ENCODE results near the gene MARCO. TPM values are rescaled to one million over a fixed set of nuclear protein-coding genes. Genes with fewer than 3 reads are reported as not detected.
"Not testable (repeated sequence)": the region's sequence is repeated elsewhere in the genome, so short reads cannot be mapped to it uniquely, and the experiment has no call there.

MARCO gene
- polyA plus RNA-seq, 3 donors: 0.20 to 0.45 TPM; not detected in 1

- DNase-seq (ENCODE audit: extremely low read depth in 1 of 11, low read depth in 9 of 11, low spot score in 4 of 11): no peak
These were observed 77.5 kb downstream of the MARCO start for GRCh38 chr2:119019521-119019920.

DNA sequence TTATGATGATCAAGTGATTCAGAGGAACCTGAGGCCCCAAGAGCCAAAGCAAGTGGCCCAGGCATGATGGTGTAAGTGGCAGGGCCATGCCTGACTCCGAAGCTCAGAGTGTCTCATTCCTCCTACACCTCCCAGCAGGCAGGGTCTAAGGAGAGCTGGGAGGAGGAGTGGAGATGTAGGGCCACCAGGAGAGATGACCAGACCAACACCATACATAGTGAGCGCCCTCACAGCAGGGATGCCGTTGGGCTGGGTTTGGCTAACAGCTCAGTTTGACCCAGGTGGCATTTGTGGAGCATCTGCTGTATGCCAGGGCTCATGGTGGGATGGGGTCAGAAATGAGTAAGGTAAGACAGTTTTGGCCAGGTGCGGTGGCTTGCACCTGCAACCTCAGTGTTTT is 80.7 kb downstream of the MARCO start:
- DNase-seq (ENCODE audit: extremely low read depth in 1 of 11, low read depth in 9 of 11, low spot score in 4 of 11): no peak

DNA sequence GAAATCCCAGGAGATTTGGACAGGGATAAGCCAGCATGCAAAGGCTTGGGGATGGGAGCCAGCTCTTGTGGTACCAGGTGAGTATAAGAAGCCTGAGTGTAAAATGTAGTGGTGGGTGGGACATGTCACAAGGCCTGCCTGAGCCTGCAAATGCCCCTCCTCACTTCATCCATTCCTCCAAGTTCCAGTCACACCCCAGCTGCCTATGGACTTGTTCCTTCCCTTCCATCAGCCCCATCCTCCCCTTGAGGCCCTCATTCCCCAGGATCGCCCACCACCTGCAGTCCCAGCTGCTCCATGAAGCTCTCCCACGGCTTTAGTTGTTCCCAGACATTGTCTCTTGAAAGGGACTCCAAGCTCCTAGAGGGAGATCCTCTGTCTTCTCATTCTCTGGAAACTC is 81.5 kb downstream of the MARCO start:
- no peak for DNase-seq (ENCODE audit: extremely low read depth in 1 of 11, low read depth in 9 of 11, low spot score in 4 of 11)

DNA sequence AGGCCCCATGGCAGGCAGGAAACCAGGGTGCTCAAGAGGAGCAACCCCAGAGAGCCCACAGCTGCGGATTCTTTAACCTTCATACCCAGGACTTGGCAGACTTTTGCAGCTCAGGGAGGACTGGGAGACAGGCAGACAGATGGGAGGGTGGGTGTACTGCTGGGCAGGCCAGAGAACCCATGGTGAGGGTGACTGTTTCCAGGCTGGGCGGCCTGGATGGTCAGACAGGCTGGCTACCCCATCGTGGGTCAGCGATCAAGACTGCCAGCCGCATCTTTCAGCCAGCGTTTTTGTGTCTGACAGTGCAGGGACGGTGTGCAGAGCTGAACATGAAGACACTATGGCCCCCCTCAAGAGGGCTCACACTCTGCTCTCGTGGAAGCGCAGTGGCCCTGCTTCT is 82.2 kb downstream of the MARCO start:
- DNase-seq (ENCODE audit: extremely low read depth in 1 of 11, low read depth in 9 of 11, low spot score in 4 of 11): no peak

DNA sequence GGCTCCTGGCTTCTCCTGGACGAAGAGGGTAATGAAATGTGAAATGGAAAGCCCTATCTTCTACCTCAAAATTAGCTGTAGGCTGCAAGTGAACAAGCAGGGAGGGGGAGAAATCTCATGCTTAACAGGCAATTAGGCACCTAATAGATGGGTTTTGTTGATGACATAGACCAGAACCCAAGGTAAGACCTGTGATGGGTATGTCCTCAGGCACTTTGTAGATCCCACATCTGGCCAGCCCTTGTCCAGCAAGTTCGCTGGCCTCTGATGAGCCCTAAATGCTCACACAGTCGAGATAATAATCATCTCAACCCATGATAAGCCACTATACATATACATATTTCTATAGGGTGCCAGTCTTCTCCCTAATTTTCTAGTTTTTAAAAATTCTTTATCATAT is 82.6 kb downstream of the MARCO start:
- no peak for DNase-seq (ENCODE audit: extremely low read depth in 1 of 11, low read depth in 9 of 11, low spot score in 4 of 11)

DNA sequence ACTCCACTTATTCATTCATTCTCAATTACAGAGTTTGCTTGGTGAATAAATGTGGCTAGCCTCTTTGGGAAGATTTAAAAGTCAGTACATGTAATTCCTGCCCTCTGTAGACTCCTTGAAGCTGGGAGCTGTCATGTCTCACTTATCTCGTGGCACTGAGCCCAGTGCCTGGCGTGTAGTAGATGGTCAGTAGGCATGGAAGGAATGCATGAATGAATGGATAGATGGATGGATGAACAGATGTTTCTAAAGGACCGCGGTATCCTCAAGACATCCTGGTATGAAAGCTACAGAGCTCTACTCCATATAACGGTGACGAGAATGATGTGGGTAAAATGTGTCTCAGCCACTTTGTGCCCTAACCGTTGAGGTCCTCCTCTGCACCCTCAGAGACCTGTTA is 83.0 kb downstream of the MARCO start:
- DNase-seq (ENCODE audit: extremely low read depth in 1 of 11, low read depth in 9 of 11, low spot score in 4 of 11): no peak

DNA sequence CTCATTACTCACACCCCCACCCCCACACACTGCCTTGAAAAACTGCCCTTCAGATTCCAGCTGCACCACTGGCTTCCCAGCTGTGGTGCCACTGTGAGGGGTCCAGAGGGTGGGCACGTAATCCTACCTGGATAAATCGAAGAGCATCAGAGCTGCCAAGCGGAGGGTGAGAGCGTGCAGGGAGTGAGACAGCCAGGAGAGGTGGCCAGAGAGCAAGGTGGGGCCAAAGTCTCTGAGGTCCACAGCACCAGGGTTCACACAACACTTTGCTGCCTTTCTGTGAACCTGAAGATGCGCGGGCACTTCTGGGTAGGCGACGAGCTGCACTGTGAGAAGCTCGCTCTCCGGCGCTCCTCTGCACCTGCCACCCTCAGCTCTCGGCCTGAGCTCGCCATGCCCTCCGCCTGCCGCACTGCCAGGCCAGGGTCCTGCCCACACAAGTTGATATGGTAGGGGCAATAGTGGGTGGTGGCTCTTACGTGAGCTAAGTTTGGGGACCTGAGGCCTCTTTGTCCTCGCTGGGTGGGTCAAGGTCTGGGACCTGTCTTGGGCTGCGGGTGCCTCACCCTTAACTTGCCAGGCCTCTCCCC is 83.9 kb downstream of the MARCO start:
- DNase-seq (ENCODE audit: extremely low read depth in 1 of 11, low read depth in 9 of 11, low spot score in 4 of 11): no peak

DNA sequence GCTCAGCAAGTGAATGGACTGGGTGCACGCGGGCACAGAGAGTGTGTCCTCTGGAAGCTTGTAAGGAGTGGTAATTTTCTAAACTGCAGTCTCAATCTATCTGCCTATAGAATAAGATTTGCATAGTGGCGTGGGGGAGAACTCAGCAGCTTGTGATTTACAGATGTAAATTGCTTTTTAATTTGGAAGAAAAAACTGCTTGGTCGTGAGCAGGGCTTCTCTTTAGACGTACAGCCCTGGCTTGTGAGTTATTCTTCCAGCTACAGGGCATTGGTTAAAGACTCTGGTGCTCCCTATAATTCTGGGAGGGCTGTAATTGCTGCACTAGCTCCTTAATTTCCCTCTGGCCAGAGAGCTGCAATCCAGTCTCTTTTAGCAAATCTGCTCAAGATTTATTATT is 84.9 kb downstream of the MARCO start:
- DNase-seq (ENCODE audit: extremely low read depth in 1 of 11, low read depth in 9 of 11, low spot score in 4 of 11): no peak

DNA sequence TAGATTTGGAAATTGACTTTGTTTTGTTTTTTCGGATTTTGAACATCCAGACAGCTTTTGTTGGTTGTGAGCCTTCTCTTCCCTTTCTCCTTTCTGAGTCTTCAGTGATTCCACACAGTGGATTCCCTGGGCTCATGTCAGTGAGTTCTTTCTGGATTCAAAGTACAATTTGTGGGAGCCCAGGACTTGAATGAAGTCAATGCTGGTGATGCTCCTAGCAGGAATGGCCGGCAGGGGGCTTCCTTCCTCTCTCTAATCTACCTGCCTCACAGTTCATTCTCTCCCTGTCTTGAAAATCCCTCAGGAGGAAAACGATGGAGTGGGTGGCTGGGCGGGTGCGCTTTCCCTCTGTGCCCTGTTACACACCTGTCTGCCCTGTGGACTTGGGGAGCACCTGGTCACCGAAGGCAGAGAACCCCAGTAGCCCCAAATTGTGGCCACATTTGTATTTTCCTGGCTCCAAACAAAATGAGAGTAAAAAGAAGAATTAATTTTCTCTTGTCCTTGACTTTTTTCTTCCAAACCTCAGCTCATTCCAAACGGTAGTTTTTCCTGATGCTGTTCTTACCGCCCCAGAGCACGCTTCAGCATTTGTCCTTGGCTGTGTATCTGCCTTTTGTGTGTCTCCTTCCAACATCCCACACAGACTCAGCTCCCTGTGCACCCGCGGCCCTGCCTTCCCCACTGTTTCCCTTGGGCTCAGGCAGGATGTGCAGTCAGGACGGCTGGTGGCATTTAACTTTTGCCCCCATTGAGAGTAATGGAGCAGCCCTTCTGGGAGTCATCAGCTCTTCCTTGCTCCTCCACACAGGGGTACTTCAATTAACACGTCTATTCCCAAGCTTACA is 86.6 kb downstream of the MARCO start:
- DNase-seq (ENCODE audit: extremely low read depth in 1 of 11, low read depth in 9 of 11, low spot score in 4 of 11): no peak

DNA sequence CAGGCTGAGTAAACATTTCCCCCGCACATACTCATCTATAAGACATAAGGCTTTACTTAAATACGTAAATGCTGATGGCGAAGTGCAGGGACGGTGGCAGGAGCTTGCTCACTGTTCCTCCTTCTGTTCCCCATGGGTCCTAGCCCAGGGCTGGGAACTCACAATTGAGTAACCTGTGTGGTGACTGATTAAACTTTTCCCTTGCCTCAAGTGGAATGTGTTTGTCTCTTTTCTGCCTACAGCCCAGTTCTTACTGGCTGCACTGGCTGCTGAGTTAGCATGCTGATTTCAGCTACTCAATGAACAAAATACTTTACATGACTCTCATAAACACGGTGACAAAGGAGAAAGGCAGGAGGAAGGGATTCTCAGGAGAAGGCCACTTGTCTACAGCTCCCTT is 87.3 kb downstream of the MARCO start:
- DNase-seq (ENCODE audit: extremely low read depth in 1 of 11, low read depth in 9 of 11, low spot score in 4 of 11): no peak

DNA sequence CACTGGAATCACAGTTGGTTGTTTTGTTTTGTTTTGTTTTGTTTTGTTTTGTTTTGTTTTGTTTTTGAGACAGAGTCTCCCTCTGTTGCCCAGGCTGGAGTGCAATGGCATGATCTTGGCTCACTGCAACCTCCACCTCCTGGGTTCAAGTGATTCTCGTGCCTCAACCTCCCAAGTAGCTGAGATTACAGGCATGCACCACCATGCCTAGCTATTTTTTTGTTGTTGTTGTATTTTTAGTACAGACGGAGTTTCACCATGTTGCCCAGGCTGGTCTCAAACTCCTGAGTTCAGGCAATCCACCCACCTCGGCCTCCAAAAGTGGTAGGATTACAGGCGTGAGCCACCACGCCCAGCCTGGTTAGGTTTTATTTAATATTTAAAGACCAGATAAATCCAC is 95.9 kb downstream of the MARCO start:
- not testable (repeated sequence) for DNase-seq (ENCODE audit: extremely low read depth in 1 of 11, low read depth in 9 of 11, low spot score in 4 of 11)

GRCh38 chr2:119040730-119041129 is 98.7 kb downstream of the MARCO start:
- DNase-seq (ENCODE audit: extremely low read depth in 1 of 11, low read depth in 9 of 11, low spot score in 4 of 11): no peak

Other genes with a start within 250 kb of the MARCO start
- not detected for gene EN1, start 94.5 kb upstream of the MARCO start, polyA plus RNA-seq (ENCODE audit: insufficient read length in 3 of 3)
- gene C1QL2, start 216.6 kb downstream of the MARCO start, polyA plus RNA-seq (ENCODE audit: insufficient read length in 3 of 3): not detected